NK-92 (cell line): ENCODE data around the gene PIP5K1B.
"Not testable (repeated sequence)": the region's sequence is repeated elsewhere in the genome, so short reads cannot be mapped to it uniquely, and the experiment has no call there.

Source experiments
- DNase-seq: peaks from one replicate; lab custom pipeline; 2025; ENCODE audit not compliant: unreplicated experiment; lab: John Stamatoyannopoulos, UW

PIP5K1B gene

DNA sequence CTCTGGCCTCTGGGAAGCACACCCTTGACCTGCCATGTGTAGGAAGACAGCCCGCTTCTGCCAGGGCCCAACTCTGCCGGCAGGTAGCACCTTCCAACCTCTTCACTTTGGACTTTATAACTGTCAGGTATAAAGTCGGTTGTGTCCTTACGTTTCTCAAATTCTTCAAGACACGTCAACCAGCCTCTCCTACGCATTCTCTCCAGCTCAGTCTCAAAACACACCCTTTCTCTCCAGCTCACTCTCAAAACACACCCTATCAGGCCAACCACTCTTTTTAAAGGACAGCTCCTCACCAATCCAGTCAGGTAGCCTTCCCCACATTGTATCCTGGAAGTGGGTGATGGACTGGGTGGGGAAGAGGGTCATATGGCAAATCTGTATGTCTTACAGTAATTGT is 344.1 kb downstream of the PIP5K1B start:
- no peak for DNase-seq

GRCh38 chr9:69050936-69051335 is 345.9 kb downstream of the PIP5K1B start:
- DNase-seq, result not testable (repeated sequence)

DNA sequence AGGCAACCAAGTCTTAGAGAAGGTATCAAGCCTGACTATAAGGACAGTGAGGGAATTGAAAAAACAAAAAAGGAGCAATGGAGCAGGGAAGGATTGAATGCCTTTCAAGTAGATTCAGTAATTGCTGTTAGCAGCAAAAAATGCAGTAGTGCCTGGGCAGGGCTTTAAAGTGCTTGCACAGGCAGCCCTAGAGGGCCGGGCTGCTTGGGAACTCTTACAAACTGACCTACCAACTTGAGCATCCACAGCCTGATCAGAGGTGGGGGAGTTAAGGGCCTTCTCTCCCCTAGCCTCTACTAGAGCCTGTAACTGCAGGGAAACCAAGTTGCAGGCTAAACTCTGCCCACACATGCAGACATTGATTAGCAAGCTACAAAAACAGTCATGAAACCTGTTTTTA is 349.9 kb downstream of the PIP5K1B start:
- no peak for DNase-seq

DNA sequence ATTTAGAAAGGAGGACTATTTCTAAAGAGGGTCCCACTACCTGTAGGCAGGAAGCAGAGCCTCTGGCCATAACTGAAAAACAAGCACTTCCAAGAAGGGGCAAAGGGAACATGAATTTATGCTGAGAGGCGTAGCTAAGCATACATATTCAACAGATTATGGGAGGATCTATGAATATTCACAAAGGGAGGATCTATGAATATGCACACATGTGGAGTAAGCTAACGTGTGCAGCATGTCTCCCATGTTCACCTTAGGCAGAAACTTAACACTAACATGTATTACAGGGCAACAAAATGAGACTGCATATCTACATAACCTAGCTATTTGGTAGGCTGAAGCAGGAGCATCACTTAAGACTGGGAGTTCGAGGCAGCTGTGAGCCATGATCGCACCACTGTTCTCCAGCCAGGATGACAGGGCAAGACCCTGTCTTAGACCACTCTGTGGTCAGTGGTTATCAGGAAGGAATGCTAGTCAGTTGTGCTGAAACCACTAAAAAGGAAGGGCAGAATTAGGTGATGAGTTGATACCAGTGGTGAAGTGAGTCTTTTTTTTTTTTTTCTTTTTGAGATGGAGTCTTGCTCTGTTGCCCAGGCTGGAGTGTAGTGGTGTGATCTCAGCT is 351.3 kb downstream of the PIP5K1B start:
- DNase-seq, result no peak

GRCh38 chr9:69058101-69058500 is 353.1 kb downstream of the PIP5K1B start:
- no peak for DNase-seq
